GM18519 (cell line): ENCODE results near the gene TPPP.
"Not testable (repeated sequence)": the region's sequence is repeated elsewhere in the genome, so short reads cannot be mapped to it uniquely, and the experiment has no call there.

Experiments used
- ATAC-seq: cut with Tn5 transposase; IDR thresholded peaks from one replicate; pipeline ENCODE4 v1.9.1; 2021; ENCODE audit warnings: mild to moderate bottlenecking, moderate library complexity; ENCODE audit not compliant: unreplicated experiment, low FRiP score

The TPPP gene

DNA sequence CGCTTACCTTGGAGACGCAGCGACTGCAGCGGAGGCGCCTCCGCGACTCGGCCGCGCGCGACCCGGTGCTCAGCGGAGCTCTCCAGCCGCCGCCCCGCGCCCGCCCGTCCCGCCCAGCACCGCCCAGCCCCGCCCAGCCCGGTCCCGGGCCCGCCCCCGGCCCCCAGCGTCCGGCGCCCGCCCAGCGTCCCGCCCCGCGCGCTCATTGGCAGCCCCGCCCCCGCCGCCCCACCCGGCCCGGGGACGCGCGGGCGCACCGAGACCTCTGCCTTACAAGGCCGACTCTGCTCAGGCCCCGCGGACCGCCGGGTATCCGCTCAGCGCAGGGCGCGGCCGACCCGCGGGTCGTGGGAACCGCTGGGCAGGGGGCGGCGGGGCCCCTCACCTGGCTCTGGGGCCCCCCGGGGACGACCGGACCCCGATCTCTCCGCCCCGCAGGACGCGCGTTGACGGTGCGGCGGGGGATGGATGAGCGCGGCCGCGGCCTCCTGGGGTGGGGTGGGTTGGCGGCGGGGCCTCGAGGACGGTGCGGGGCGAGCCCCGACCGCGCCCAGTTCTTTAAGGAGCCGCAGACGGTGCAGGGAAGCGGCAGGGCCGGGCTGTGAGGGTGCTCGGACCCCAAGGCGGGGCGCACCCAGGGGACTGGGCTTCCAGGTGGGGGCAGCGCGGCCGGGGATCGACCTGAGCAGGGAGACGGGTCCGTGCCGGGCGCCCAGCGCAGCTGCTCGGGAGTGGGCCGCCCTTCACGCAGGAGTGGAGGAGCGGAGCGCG is at the start of gene TPPP:
Gene TPPP (minus strand): TSS at position 82 of the 771 bp plus-strand sequence. CDS start 15,292 bp downstream, outside the sequence.
- not testable (repeated sequence) for ATAC-seq

DNA sequence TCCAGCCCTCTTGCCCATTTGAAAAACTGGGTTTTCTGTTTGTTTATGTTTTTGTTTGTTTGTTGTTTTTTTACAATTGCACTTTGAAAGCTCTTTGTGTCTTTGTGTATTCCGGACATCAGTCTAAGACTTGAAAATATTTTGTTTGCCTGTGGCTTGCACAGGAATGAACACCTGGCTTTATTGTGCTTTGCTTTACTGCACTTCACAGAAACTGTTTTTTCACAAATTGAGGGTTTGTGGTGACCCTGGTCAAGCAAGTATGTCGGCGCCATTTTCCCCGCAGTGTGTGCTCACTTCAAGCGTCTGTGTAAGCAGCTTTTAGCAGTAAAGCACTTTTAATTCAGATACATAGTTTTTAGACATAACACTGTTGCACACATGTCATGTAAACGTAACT is 49.1 kb upstream of the TPPP start:
- not testable (repeated sequence) for ATAC-seq

DNA sequence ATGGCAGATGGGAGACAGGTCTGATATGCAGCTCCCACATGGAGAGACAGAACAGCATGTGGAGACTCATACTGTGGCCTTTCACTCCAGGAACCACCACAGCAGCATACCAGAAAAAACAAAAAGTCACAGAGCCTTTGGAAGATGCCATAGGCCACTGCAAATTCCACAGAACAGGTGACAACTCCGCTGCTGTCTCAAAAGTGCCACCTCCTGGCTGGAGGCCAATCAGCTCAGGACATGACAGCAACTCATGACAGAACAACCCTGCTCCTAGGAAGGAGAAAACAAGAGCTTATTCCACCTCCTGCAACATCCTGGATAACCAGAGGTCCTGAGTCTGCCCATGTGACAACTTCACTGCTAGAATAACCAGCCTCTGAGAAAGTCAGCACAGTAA is 41.0 kb upstream of the TPPP start:
- not testable (repeated sequence) for ATAC-seq

DNA sequence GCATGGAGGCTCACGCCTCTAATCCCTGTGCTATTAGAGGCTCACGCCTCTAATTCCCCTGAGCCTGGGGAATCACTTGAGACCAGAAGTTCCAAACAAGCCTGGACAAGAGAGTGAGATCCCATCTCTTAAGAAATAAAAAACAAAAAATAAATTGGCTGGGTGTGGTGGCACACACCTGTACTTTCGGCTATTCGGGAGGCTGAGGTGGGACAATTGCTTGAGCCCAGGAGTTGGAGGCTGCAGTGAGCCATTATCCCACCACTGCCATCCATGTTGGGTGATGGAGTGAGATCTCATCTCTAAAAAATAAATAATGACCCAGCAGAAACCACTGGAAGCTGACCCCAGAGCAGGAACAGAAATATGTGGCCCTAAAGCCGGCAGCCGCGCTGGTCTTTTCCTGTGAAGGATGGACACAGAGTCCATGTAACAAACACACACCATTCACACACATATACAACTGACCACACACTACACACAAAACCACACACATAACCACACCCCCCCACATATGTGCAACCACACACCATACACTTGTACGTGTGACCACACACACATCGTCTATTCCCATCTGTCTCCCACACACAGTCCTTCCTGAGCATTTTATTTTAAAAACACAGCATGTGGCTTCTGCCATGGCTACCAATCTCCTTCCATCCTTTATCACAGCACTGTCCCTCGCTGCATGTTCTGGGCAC is 39.8 kb upstream of the TPPP start:
- ATAC-seq: not testable (repeated sequence)

DNA sequence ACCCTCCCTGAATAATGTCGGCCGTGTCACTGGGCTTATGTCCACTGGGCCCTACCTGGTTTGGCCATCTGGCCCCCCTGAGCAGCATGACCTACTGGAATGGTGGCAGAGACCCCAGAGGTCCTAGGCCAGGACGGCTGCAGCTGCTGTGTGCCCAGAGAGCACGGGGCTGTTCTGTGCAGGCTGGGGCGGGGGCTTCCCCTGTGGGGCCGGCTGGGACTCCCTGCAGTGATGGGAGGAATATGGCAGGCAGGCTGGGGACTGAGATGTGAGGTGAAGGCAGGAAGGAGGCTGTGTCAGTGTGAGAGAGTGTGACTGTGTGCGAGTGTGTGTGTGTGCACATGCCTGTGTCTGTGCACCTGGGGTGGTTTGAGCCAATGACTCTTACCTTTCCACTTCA is 36.1 kb upstream of the TPPP start:
- ATAC-seq: not testable (repeated sequence)

DNA sequence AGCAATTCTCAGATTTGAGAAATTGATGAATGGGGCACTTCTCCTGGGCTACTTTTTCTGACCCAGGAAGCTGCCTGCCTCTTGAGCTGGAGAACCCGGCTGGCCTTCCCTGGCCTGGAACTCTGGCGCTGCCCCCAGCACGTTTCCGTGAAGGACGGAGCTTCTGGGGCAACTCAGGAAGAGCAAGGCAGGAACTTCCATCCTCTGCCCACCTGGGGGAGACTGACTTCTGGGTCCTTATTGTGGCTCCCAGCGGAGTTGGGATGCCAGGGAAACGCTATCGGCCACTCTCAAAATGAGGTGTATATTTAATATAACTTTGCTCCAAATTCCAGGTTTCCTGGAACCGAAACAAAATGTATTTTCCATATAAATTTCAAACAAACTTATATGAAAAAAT is 33.9 kb upstream of the TPPP start:
- ATAC-seq: not testable (repeated sequence)

DNA sequence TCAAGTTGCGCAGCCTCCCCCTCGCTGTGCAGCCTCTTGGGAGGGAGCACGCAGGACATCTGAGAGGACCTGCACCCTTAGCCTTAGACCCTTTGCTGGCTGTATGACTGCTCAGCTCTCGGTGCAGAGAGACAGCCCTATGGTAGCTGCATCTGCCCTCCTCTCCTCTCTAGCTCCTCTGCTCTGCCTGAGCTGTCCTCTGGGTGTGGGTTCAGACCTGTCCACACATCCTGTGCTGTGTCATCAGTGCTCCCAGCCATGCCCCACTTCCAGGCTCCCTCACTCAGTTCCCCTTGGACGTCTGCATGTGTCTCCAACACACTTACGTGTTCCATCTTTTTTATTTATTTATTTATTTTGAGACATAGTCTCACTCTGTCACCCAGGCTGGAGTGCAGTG is 30.7 kb upstream of the TPPP start:
- not testable (repeated sequence) for ATAC-seq

DNA sequence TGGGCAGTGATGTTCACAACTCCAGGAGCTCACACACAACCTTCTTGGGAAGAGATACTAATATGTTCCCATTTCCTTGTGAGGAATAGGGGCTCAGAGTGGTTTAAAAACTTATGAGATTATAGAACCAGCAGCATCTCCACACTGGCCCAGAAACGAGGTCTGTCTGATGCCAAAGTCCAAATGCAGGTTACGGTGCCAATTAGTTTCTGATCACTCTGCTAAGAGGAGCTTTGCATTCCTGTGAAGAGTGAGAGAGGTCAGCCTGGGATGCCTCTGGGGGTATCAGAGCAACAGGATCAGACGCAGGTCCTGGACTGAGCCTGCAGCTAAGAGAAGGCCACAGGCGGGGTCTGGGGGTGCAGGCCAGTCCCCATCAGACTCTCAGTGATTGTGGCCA is 30.2 kb upstream of the TPPP start:
- not testable (repeated sequence) for ATAC-seq

DNA sequence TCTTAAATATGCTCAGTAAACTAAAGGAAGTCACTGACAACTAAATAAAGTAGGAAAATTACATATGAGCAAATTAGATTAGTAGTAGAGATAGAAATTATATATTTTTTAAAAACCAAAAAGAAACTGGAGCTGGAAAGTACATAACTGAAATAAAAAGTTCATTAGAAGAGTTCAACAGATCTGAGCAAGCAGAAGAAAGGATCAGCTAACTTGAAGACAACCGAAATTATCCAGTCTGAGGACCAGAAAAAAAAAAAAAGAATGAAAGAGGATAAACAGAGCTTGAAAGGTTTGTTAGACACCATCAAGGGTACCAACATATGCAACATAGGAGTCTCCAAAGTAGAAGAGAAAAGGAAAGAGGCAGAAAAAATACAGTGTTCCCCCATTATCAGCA is 26.2 kb upstream of the TPPP start:
- ATAC-seq: not testable (repeated sequence)

DNA sequence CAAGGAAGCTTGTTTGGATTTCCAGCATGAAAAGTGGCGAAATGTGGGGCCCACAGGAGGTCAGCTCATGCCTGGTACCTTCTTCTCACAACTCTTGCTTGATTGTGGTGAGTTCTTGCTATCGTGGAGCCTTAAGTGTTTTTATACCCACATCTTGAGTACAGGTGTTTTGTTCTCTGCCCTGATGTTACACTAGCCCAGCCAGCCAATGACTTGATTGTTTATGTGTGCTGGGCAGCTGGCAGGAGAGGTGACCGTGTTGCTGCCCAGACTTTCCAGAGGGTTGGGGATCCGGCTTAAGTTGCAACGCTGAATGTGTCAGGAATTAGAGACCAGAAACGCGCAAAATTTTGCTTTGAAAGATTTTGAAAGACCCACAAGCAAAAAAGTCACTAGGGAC is 24.0 kb upstream of the TPPP start:
- ATAC-seq: no peak

DNA sequence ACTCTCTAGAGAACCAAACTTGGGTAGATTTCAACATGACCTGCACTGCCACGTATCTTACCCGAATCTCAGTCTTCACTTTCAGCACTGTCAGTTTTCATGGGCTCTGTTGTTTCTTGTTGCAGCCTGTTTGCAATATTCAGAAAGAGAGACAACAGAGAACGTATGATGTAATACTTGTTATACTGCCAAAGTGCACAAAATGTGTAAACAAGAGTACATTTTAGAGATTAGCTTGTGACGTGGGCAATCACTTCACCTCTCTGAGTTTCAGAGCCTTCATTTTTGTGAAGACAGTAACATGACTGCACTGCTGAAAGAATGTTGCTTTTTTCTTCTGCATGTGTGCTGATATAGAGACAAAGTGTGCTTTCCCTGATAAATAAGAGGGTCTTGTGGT is 23.6 kb upstream of the TPPP start:
- not testable (repeated sequence) for ATAC-seq

DNA sequence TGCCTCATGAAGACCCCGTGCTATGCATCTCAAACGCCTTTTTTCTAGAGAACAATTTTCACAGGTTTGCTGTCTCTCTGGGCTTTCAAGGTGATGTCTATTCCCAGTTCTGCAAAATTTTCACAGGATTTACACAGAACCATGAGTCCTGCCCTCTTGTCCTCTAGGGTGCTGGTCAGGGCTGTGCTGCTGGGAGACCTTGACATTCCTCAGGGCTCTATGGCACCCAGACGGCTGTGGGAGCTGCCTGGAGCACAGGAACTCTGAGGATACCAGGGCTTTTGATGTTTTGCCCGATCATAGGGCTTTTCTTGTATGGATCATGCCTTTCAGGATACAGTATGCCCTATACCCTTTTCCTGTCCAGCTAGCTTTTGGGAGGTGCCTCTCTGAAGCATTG is 22.5 kb upstream of the TPPP start:
- ATAC-seq: not testable (repeated sequence)

DNA sequence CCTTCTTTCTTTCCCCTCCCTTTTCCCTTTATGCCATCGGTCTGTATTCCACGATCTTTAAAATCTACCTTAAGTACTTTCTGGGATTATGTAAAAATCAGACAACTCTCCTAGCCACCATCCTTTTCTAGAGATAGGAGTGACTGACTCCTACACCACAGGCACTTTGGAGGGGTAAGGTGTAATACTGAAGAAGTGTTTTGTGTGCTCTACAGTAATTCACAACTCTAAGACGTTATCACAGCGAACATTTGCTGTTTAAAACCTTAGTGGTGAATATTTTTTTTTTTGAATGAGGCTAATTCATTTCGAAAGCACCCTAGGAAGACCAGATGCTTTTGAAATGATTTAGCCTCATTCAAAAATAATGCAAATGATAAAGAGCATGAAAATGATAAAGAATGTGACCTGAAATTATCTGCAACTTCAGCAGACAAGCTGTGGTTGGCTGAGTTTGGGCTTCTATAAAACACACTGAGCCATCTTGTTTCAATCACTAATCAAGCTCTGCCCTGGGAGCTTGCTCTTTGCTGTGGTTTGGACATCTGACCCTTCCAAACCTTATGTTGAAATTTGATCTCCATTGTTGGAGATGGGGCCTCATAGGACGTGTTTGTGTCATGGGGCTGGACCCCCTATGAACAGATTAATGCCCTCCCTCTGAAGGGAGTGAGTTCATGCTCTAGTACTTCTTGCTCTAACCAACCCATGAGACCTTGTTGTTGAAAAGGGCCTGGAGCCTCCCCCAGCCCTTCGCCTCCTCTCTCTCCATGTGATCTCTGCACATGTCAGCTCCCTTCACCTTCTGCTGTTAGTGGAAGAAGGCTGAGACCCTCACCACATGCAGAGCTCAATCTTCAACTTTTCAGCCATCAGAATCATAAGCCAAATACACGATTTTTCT is 21.3 kb upstream of the TPPP start:
- not testable (repeated sequence) for ATAC-seq

DNA sequence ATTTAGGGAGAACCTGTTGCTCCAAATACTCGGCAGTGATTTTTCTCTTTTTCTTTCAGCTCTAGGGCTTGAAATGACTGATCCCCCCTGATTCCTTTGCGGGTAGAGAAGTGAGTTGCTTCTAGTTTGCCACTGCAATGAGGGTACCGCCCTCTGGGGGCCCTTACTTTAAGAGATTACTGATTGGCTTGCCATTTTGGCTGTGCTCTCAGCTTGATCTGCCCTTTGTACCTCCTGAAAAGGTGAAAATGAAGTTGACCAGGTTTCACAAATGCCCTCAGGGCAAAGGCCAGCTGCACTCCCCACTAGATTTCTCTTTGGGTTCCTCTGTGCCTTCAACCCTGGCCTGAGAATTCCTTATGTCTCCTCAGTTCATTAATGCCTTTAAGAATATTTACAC is 20.5 kb upstream of the TPPP start:
- ATAC-seq: not testable (repeated sequence)

DNA sequence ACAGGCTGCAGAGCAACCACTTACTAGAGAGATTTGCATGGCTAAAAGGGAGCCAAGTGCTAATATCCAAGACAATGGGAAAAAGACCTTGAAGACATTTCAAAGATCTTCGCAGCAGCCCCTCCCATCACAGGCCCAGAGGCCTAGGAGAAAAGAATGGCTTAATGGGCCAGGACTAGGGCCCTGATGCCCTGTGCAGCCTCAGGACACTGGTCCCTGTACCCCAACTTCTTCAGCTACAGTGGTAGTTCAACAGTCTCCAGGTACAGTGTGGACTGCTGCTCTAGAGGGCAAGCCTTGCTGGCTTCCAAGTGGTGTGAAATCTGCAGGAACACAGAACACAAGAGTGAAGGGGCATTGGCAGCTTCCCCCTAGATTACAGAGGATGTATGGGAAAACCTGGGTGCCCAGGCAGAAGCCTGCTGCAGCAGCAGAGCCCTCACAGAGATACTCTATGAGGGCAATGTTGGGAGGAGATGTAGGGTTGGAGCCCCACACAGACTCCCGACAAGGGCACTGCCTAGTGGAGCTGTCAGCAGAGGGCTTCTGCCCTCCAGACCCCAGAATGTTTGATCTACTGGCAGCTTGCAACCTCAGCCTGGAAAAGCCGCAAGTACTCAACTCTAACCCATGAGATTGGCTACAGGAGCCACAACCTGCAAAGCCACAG is 15.8 kb upstream of the TPPP start:
- ATAC-seq: not testable (repeated sequence)

DNA sequence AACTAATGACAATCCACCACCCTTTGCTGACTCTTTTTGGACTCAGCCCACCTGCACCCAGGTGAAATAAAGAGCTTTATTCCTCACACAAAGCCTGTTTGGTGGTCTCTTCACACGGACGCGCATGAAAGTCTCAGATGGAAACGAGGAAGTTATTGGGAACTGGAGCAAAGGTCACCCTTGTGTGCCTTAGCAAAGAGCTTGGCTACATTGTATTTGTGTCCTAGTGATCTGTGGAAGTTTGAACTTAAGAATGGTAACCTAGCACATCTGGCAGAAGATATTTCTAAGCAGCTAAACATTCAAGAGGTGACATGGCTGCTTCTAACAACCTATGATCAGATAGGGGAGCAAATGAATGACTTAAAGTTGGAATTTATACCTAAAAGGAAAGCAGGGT is 15.2 kb upstream of the TPPP start:
- ATAC-seq: not testable (repeated sequence)

DNA sequence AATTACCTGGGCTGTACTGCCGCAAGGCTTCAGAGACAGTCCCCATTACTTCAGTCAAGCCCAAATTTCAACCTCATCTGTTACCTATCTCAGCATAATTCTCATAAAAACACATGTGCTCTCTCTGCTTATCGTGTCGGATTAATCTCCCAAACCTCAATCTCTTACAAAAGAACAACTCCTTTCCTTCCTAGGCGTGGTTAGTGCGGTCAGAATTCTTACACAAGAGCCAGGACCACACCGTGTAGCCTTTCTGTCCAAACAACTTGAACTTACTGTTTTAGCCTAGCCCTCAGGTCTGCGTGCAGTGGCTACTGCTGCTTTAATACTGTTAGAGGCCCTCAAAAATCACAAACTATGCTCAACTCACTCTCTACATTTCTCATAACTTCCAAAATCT is 13.0 kb upstream of the TPPP start:
- ATAC-seq: not testable (repeated sequence)

DNA sequence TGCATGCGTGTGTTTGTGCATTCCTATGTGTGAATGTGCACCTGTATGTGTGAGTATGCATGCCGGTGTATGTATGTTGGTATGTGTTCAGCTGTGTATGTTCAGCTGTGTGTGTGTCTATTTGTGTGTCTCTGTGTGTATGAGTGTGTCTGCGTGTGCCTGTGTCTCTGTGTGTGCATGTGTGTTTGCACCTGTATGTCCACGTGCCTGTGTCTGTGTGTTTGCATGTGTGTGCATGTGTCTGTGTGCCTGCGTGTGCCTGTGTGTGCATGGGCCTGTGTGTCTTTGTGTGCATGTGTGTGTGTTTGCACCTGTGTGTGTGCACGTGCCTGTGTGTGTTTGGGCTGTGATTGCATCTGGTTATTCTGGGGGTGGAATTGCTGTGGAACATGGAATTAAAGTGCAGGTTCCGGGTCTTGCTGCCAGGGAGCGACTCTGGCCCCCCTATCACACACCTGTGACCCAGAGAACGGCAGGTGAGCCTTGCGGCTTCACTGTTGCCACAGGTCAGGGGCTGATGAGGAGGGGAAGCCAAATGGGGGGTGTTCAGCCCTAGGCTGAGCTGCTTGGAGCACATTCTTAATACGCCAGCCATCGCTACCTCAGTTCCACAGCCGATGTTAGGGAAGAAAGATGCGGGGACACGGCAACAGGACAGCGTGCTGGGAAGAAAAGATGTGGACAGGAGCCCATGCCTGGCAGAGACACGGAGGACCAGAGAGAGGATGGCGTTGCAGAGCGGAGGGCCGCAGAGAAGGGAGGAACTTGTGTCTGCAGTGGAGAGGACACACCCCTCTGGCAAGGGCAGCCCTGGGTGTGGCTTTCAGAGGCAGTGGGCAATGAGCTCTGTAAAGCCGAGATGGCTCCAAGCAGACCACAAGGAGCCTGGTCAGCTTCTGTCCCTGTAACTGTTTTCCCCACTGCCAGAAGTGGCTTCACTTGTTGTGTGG is 3.9 kb upstream of the TPPP start:
- not testable (repeated sequence) for ATAC-seq

DNA sequence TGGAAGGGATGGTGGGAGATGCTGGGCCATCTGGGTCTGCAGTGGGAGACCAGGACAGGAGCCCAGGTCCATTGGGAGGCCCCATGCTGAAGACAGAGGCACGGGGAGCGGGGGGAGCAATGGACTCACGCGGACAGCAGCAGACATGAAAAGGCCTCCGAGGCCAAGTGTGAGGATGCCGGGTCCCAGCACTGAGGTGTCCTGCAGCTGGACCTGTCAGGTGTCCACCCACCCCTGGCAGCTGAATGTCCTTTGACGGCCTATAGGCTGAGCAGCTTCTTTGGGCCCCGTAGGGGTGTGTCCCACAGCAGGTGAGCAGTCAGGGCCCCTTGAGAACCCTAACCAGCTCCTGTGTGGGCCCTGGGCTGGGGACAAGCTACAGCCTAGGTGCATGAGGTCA is 3.0 kb upstream of the TPPP start:
- not testable (repeated sequence) for ATAC-seq
